Stimulated activated CD4-positive, alpha-beta T cell treated with anti-CD3 and anti-CD28 coated beads, TNF-alpha, amount 100 ng/mL, for 1 hour (primary cell): Measurements from ENCODE around the gene IFNGR2.
"Not testable (repeated sequence)": the region's sequence is repeated elsewhere in the genome, so short reads cannot be mapped to it uniquely, and the experiment has no call there.

Experiments used
- DNase-seq, 3 donors: peaks; one replicate each; pipeline ENCODE4 v3.0.0-alpha.2; 2020; ENCODE audit warnings: low read depth in 3 of 3, low spot score in 1 of 3

The IFNGR2 gene

GRCh38 chr21:33403128-33403785 lies at the start of gene IFNGR2:
Gene IFNGR2, plus strand, starts transcription at chr21:33403413. Its CDS starts 131 bp downstream, at chr21:33403544.
- DNase-seq: peak in 2 of 3 donors; percentile 32 to 44

- no peak for DNase-seq
Measured at GRCh38 chr21:33355355-33355754, 47.9 kb upstream of the IFNGR2 start.

GRCh38 chr21:33355996-33356395 lies 47.2 kb upstream of the IFNGR2 start:
- DNase-seq: no peak

- DNase-seq: no peak
Measured at GRCh38 chr21:33357177-33357576, 46.0 kb upstream of the IFNGR2 start.

- DNase-seq: no peak
Measured at GRCh38 chr21:33359446-33359845, 43.8 kb upstream of the IFNGR2 start.

GRCh38 chr21:33360281-33360680 lies 42.9 kb upstream of the IFNGR2 start:
- no peak for DNase-seq

- DNase-seq: peak; percentile 74 to 91 (median 77)
Measured at GRCh38 chr21:33360881-33361602, 42.2 kb upstream of the IFNGR2 start.

GRCh38 chr21:33362044-33362555 lies 41.1 kb upstream of the IFNGR2 start:
- DNase-seq: peak in 2 of 3 donors; percentile 45 to 53

- not testable (repeated sequence) for DNase-seq
Measured at GRCh38 chr21:33363911-33364609, 39.2 kb upstream of the IFNGR2 start.

- DNase-seq: no peak
Measured at GRCh38 chr21:33364830-33365229, 38.4 kb upstream of the IFNGR2 start.

- no peak for DNase-seq
Measured at GRCh38 chr21:33367309-33367973, 35.8 kb upstream of the IFNGR2 start.

- DNase-seq: no peak
Measured at GRCh38 chr21:33368124-33368523, 35.1 kb upstream of the IFNGR2 start.

GRCh38 chr21:33368576-33368975 lies 34.6 kb upstream of the IFNGR2 start:
- DNase-seq: no peak

- no peak for DNase-seq
Measured at GRCh38 chr21:33369586-33369985, 33.6 kb upstream of the IFNGR2 start.

- DNase-seq: no peak
Measured at GRCh38 chr21:33370305-33370704, 32.9 kb upstream of the IFNGR2 start.

- no peak for DNase-seq
Measured at GRCh38 chr21:33371366-33371765, 31.8 kb upstream of the IFNGR2 start.

GRCh38 chr21:33372582-33372981 lies 30.6 kb upstream of the IFNGR2 start:
- DNase-seq: no peak

GRCh38 chr21:33373451-33373850 lies 29.8 kb upstream of the IFNGR2 start:
- no peak for DNase-seq

- no peak for DNase-seq
Measured at GRCh38 chr21:33374080-33374449, 29.1 kb upstream of the IFNGR2 start.

- DNase-seq: peak in 1 of 3 donors; percentile 33
Measured at GRCh38 chr21:33374450-33375096, 28.6 kb upstream of the IFNGR2 start.
